Measurements from ENCODE around the gene MICALL1. TPM values are rescaled to one million over a fixed set of nuclear protein-coding genes. Genes with fewer than 3 reads are reported as not detected.
A peak's percentile ranks its signal among the peaks of the same experiment; 100 is the strongest.
"Not testable (repeated sequence)": the region's sequence is repeated elsewhere in the genome, so short reads cannot be mapped to it uniquely, and the experiment has no call there.

The MICALL1 gene
- total and polyA plus RNA-seq, 3 donors from 2014 or later = 25.2 to 38.0 (median 30.8) TPM

GRCh38 chr22:37953062-37953436, 47.0 kb downstream of the MICALL1 start:
- intact Hi-C loops (cut with DNase I; ENCODE audit: low total_unique reads) = no loop called here
- no peak for DNase-seq
- H3K9me3 ChIP-seq = no peaks in the 10 kb centered on the region
- 0 to 1% methylated on average over 13 of the region's 13 CpGs for WGBS, 2 donors
- TF ChIP-seq CTCF (IDR thresholded peaks at IDR 0.05) (no peak), POLR2A (IDR thresholded peaks at IDR 0.05) (no peak)
- no peak overlapping the region for H3K27ac ChIP-seq
- peaks cover 14% of the 10 kb centered on the region for H3K4me1 ChIP-seq
- no peaks in the 10 kb centered on the region for H3K27me3 ChIP-seq
- H3K36me3 ChIP-seq (ENCODE audit: low read depth, missing control alignments) = no peaks in the 10 kb centered on the region
- peak overlapping the region; percentile 87 to 88 for H3K4me3 ChIP-seq

GRCh38 chr22:37953437-37954179, 47.5 kb downstream of the MICALL1 start, which contains the start of the genes C22orf23 and POLR2F:
Gene C22orf23, minus strand, starts transcription at chr22:37953601. Its CDS starts 452 bp downstream, at chr22:37953149.
Gene POLR2F, plus strand, starts transcription at chr22:37953699. Its CDS starts 89 bp downstream, at chr22:37953788.
- peak within 1 kb of the TSS; percentile 87 to 88 for H3K4me3 ChIP-seq
- intact Hi-C loops (cut with DNase I; ENCODE audit: low total_unique reads) = no loop called here

GRCh38 chr22:37954686-37955085, 48.6 kb downstream of the MICALL1 start:
- Histone ChIP-seq H3K4me1 (peaks cover 14% of the 10 kb centered on the region), H3K9me3 (no peaks in the 10 kb centered on the region), H3K27ac (no peak overlapping the region), H3K4me3 (peak overlapping the region in 1 of 2 donors; percentile 87), H3K27me3 (no peaks in the 10 kb centered on the region), H3K36me3 (ENCODE audit: low read depth, missing control alignments) (no peaks in the 10 kb centered on the region)
- WGBS, 2 donors = 38 to 41% methylated on average over 4 of the region's 4 CpGs
- TF ChIP-seq CTCF (IDR thresholded peaks at IDR 0.05) (no peak), POLR2A (IDR thresholded peaks at IDR 0.05) (no peak)
- DNase-seq = no peak
- intact Hi-C loops (cut with DNase I; ENCODE audit: low total_unique reads) = no loop called here

More at GRCh38 chr22:37953437-37954179, 47.5 kb downstream of the MICALL1 start, which contains the start of the genes C22orf23 and POLR2F:
- TF ChIP-seq CTCF (IDR thresholded peaks at IDR 0.05) (no peak), POLR2A (IDR thresholded peaks at IDR 0.05) (peak; percentile 23)
- 0 to 1% methylated on average over 29 to 52 of the region's 52 CpGs for WGBS, 2 donors
- Histone ChIP-seq H3K9me3 (no peaks in the 10 kb centered on the region), H3K36me3 (ENCODE audit: low read depth, missing control alignments) (no peaks in the 10 kb centered on the region), H3K27ac (peak within 1 kb of the TSS; percentile 31 to 46), H3K27me3 (no peaks in the 10 kb centered on the region), H3K4me1 (peaks cover 14% of the 10 kb centered on the region)
- DNase-seq = peak; percentile 97

GRCh38 chr22:37955825-37956397, 49.8 kb downstream of the MICALL1 start:
- H3K4me3 ChIP-seq; H3K27ac ChIP-seq; H3K9me3 ChIP-seq; DNase-seq; H3K27me3 ChIP-seq; H3K36me3 ChIP-seq (ENCODE audit: low read depth, missing control alignments); intact Hi-C loops (cut with DNase I; ENCODE audit: low total_unique reads): not testable (repeated sequence)
- peaks cover 14% of the 10 kb centered on the region for H3K4me1 ChIP-seq
- WGBS, 2 donors = 83 to 85% methylated on average over 15 of the region's 15 CpGs

GRCh38 chr22:37957232-37957631, 51.1 kb downstream of the MICALL1 start:
- H3K4me1 ChIP-seq = peaks cover 14% of the 10 kb centered on the region
- no peaks in the 10 kb centered on the region for H3K9me3 ChIP-seq
- H3K27me3 ChIP-seq = no peaks in the 10 kb centered on the region
- H3K27ac ChIP-seq = no peak overlapping the region
- 77 to 85% methylated on average over 4 of the region's 4 CpGs for whole genome bisulfite sequencing, 2 donors
- intact Hi-C loops (cut with DNase I; ENCODE audit: low total_unique reads) = no loop called here
- DNase-seq = no peak
- no peak overlapping the region for H3K4me3 ChIP-seq
- no peaks in the 10 kb centered on the region for H3K36me3 ChIP-seq (ENCODE audit: low read depth, missing control alignments)
- TF ChIP-seq POLR2A (IDR thresholded peaks at IDR 0.05) (no peak), CTCF (IDR thresholded peaks at IDR 0.05) (no peak)
